ENCODE results near the gene MARCHF10. TPM values are rescaled to one million over a fixed set of nuclear protein-coding genes. Genes with fewer than 3 reads are reported as not detected.
"Not testable (repeated sequence)": the region's sequence is repeated elsewhere in the genome, so short reads cannot be mapped to it uniquely, and the experiment has no call there.

The MARCHF10 gene
- total and polyA plus RNA-seq, 2 of the 4 experiments (the other 2 are of a cell fraction): 0.18 to 0.74 TPM

DNA sequence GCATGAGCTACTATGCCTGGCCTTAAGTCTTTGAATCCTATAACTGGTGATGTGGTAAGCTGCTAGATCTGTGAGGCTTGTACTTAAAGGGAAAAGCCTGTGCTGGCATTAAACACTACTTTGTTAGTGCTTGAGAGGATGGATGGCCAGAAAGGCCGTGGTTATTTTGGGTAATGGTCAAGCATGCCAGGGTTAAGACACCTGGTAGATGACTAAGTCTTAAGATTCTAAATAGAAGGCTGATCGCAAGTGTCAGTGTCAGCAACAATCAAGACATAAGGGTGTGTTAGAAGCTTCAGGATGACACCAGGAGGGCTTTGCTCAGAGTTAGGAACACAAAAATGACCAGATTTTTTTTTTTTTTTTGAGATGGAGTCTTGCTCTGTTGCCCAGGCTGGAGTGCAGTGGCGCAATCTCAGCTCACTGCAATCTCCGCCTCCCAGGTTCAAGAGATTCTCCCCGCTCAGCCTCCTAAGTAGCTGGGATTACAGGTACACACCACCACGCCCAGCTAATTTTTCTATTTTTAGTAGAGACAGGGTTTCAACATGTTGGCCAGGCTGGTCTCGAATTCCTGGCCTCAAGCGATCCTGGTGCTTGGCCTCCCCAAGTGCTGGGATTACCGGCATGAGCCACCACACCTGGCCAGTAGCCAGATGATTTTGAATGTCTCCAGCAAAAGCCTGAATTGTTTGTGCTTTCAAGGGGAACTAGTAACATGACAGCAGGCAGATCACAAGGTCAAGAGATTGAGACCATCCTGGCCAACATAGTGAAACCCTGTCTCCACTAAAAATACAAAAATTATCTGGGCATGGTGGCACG lies 41.7 kb upstream of the MARCHF10 start:
- H3K23ac ChIP-seq (ENCODE audit: low read depth, low read length); H3K27me3 ChIP-seq (ENCODE audit: control insufficient read depth, insufficient read depth, low read length); H3K18ac ChIP-seq (ENCODE audit: low read depth, low read length); H4K8ac ChIP-seq (ENCODE audit: low read depth in 2 of 2, low read length in 2 of 2); dilution Hi-C loops (cut with HindIII; ENCODE audit: low sequenced_read_pairs, unreplicated experiment); H3K4ac ChIP-seq (ENCODE audit: low read depth, low read length); H2AK9ac ChIP-seq (replicated peaks; ENCODE audit: low read depth, low read length, poor library complexity); H4K91ac ChIP-seq (ENCODE audit: insufficient read depth, low read depth, low read length); H3K9me1 ChIP-seq (ENCODE audit: insufficient read depth, low read length); H3K27ac ChIP-seq (ENCODE audit: insufficient read depth, low read length); H2BK120ac ChIP-seq (ENCODE audit: low read depth, low read length); H2BK15ac ChIP-seq (ENCODE audit: low read depth, low read length); DNase-seq; H3K9ac ChIP-seq (ENCODE audit: low read depth, low read length); in situ Hi-C loops (cut with MboI; ENCODE audit: low sequenced_read_pairs); H2BK5ac ChIP-seq (ENCODE audit: low read depth, low read length, poor library complexity, severe bottlenecking); H3K4me3 ChIP-seq (ENCODE audit: insufficient read depth, low read depth, low read length); H3K4me2 ChIP-seq (ENCODE audit: low read depth, low read length); H2AFZ ChIP-seq (replicated peaks; ENCODE audit: low read length, poor library complexity); H3K79me1 ChIP-seq (ENCODE audit: low read depth in 1 of 2, low read length in 2 of 2); ATAC-seq (ENCODE audit: low read depth); BruUV-seq (replicated peaks); H3K4me1 ChIP-seq (ENCODE audit: control insufficient read depth, insufficient read depth, low read length); intact Hi-C loops (cut with micrococcal nuclease); H2AK5ac ChIP-seq (ENCODE audit: low read depth, low read length); H4K5ac ChIP-seq (ENCODE audit: low read depth, low read length); H3K56ac ChIP-seq (ENCODE audit: extremely low read depth, insufficient read depth, low read length); H2BK20ac ChIP-seq (ENCODE audit: low read depth, low read length); H3K14ac ChIP-seq (replicated peaks; ENCODE audit: low read depth, low read length); POLR2A ChIA-PET (ENCODE audit: unreplicated experiment); H3K36me3 ChIP-seq (ENCODE audit: control insufficient read depth, insufficient read depth, low read length); H3K9me3 ChIP-seq (ENCODE audit: control insufficient read depth, insufficient read depth, low read length); H4K20me1 ChIP-seq (ENCODE audit: insufficient read depth, low read length): not testable (repeated sequence)
- CTCF ChIA-PET: interaction anchor here (0.6 kb wide), 1 partner anchor 30 kb away, joined by 3 read pairs; no protein-coding TSS in a partner anchor
- WGBS, 2 experiments (ENCODE audit: extremely low coverage in 2 of 2, insufficient read length in 1 of 2): 75% methylated on average over 4 of the region's 10 CpGs; no CpG with 5 or more reads in 1 of the 2 experiments

Measured in IMR-90 (cell line).